HG02798 (cell line): ENCODE results near the gene CDHR3.

Source experiments
- ATAC-seq: cut with Tn5 transposase; IDR thresholded peaks from one replicate; pipeline ENCODE4 v1.9.1; 2021; ENCODE audit warnings: mild to moderate bottlenecking; ENCODE audit not compliant: unreplicated experiment, poor library complexity

Gene CDHR3

DNA sequence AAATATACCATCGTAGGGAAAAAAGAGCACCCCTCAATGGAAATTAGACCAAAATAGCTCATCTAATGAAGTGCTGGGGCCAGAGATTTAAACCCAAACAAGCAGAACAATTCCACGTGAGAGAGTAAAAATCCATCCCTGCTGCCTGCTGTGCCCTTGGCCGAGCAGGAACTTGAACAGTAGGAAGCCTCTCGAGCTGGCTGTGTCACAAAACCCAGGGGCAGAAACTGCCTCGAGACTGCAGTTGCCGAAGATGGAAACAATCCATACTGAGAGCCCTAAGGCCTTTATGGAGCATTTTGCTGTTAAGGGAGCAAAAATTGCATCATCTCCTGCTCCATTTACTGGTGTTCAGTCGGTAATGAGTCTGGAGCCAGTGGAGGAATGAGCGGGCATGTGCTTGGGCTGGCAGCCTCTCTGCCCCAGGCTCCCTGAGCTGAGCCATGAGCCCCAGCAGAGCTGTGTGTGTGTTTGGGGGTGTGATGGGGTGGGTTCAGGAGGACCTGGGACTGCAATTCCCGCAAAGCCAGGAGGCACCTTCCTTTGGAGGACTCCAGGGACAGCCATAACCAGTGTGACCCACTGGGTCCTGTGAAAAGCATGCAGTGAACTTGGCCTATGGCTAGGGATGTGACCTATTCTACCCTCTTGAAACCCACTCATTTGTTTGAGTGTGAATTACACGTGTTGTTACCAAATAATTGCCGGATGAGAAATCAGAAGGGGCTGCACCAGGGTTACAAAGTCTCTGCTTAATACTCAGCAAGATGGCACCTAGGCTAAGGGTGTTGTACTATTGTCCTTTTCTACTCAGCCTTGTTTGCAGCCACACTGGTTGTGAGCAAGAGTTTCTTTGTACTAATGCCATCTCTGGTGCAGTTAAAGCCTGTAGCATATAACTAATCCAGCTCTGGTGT lies 58.3 kb downstream of the CDHR3 start:
- ATAC-seq = no peak

DNA sequence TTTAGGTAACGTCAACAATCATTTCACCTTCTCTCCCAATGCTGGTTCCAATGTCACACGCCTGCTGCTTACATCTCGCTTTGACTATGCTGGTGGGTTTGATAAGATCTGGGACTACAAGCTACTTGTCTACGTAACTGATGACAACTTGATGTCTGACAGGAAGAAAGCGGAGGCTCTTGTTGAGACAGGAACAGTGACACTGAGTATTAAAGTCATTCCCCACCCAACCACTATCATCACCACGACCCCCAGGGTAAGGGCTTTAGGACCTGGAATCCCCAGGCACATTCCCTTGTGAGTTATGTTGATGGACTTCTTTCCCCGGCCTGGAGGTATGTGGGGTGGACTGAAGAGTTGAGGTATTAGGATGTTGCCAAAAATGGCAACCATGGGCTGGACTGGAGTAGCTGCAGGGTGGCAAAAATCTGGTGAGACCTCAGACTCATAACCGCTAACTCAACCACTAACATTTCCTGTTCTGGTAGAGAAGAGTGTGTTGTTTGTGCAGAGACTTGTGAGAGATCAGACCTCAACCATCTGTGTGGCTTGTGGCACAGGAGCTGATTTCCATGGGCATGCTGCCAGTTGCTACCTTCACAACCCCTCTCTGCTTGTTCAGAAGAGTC lies 59.2 kb downstream of the CDHR3 start:
- ATAC-seq = peak; percentile 78

DNA sequence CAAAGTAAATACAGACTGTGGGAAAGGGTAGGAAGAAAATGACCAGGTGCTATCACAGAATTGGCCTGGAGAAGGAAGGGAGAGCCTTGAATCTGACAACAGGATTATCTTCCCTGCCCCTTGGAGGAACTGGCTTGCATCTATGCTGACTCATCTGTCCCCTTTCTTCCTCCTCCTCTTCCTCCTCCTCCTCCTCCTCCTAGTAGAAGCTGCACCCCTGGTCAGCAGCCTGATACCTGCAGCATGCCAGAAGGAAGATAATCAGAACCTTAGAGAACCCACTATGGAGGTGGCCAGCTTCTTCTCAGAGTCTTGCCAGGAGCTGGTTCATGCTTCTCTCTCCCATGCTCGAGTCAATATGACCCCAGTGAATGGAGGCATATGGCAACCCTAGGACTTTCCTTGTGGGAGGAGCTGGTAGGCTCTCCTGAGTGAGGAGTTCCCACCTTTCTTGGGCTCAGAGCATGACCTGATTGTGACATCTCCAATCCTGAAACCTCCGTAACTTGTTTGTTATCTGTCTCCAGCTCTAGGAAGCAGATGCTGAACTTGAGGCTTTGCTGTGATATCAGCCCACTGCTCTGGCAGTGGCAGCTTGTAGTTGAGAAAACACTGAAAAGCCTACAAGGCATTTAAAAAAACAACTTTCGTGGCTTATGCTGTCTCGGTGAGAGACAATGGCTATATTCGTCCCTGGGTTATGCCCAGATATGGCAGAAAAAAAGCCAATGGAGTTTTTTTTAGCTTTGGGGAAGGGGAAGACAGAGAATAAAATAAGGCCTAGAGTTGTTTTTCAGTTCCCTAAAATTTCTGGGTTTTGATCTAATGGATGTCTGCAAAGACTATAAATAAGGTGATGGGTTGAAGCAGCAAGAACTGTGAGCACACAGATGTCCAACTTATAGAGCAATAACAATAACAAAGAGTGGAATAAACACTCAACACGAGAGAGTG lies 60.6 kb downstream of the CDHR3 start:
- no peak for ATAC-seq

DNA sequence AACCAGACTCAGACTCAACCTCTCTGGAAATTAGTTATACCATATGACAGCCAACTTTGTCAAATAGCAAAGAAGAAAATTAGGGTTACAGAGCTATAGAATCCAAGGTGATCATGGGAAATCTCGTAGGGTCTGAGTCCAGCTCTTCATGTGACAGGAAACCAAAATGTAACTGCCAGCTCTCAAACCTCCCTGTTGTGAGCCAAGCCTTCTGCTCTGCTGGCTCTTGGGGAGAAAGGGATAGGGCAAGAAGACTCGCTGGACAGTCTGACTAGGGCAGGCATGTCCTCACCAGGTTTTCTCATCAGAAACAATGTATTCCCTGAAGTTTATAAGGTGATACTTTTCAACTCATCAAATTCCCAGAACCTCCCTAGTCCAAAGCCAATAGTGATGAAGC lies 63.0 kb downstream of the CDHR3 start:
- no peak for ATAC-seq

DNA sequence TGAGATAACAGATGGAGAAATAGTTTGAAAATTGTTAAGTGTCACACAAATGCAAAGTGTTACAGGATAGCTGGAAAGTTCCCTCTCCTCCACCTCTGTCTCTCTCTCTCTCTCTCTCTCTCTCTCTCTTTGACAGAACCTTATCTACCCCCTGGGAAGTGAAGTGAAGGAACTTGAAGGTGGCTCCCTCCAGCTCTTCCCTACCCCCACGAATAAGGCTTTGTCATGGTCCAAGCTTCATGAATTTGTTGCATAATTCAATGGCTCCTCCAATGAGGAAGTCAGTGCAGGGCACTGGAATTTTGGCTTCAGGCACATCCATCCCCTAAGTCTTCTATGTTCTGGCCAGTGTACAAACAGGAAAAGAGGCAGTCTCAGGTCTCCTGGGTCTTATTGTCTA lies 66.4 kb downstream of the CDHR3 start:
- ATAC-seq = no peak

DNA sequence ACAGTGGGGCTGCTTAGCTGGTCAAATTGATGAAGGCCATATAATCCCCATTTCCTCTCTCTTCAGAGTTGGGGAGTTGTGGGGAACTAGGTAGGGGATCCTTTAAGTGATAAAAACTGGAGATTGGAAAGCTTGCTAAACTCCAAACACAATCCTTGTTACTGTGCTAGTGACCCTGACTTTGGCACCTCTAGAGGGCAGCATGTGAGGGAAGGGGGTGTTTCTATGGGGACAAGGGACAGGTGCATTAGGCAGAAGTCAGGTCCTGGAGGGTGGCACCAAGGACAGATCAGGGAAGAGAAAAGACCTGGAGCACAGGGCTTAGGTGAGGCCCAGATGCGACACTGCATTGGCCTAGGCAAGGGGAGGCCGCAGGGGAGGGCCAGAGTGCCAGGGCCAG lies 66.9 kb downstream of the CDHR3 start:
- ATAC-seq = no peak

DNA sequence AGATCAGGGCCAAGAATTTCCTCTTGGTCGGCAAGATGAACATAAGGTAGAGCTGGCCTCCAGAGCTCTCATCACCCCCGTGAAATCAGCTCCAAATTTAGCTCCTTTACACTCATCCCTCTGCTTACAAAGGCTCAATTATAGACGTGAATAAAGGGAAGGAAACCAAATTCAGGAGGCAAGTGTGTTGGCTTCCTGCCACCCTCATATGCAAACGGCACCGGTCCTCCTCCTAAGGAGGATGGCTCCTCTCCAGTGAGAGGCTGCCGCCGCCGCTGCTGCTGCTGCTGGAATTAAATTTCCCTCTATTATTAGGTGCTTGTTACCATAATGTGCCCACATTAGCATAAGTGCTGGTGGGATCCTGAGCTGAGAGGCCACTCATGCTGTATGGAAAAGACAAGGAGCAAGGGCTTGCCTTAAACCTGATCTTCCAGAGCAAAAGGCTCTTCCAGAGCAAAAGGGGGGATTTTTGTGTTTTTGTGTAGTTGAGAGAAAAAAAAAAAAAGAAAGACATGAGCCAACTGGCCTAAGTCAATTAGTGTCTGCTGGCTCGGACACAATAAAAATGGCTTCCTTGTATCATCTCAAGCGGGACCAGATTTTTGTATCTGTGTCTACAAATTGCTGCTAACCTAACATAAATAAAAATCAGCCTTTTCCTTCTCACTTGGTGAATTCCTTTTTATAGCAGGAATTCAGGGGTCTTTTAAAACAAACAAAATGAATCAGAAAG lies 68.4 kb downstream of the CDHR3 start:
- ATAC-seq = no peak

DNA sequence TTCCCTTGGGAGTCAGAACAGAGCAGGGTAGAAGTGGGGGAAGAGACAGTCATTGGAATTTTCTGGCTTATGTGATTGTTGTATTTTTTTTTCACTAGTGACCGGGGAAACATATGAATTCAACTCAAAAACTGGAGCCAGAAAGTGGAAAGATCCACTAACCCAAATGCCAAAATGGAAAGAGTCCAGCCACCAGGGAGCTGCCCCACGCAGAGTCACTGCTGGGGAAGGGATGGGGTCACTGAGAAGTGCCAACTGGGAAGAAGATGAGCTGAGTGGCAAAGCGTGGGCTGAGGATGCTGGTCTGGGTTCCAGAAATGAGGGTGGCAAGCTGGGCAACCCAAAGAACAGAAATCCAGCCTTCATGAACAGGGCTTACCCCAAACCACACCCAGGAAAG lies 69.2 kb downstream of the CDHR3 start:
- ATAC-seq = no peak

DNA sequence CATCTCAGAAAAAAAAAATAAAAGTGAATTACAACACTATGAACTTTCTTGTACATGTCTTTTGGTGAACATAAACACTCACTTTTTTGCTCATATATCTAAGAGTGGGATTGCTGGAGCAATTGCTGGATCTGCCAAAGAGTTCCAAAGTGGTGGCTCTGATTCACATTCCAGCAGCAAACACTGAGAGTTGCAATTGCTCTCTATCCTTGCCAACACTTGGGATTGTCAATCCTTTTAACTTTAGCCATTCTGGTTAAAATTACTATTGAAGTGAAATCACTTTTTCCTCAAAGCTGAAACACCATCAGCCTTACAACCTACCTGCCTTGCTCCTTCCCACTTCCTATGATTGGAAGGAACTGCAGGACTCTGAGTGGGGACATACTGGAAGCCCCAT lies 70.7 kb downstream of the CDHR3 start:
- no peak for ATAC-seq

DNA sequence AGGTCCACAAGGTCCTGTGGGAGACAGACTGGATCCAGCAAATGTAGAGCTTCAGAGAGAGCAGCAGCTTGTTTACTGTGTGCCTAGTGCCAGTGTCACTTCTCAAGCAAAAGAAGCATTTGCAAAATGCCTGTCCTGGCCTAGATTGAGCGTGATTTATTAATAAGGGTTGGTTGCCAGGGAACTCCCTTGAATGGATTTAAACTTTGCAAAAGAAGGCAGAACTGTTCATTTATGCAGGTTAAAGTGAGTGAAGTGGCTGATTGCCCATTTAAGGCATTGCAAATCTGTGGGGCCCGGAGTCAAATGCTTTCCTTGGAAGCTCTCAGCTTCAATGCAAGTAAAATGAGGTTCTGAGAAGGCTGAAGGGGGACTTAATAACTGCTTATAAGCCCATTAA lies 71.3 kb downstream of the CDHR3 start:
- ATAC-seq = no peak

DNA sequence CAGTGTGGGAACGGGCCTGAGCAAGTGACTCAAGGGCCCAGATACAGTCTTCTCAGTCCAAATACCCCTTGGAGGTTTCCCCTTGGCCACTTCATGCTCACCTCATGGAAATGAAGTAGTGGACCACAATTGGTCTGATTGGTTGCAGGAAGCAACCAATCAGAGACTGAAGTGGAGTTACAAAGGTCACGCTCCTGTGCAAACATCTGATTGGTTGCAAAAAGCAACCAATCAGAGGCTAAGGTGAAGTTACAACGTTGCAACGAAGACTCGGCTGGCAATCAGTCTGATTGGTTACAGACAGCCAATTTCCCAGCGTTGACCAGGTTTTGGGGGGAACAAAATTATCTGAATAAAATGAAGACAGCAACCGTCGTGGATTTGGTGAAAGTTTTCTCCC lies 72.5 kb downstream of the CDHR3 start:
- ATAC-seq = no peak

DNA sequence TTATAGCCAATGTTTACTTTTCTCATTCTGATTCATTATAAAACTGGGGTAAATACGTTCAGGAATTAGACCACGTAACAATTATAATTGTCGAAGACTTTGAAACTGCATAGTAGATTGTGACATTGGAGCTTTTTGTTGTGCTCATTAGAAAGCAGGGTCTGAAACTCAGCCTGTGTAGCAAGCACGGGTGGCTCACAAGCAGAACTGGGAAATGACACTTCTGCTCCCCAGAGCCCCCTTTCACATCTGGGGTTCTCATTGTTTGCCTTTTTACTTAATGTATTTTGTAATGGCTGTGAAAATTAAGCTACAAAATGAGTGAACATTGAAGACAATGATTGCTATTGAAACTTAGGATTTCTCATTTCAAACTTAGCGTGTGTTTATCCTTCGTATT lies 72.9 kb downstream of the CDHR3 start:
- no peak for ATAC-seq

DNA sequence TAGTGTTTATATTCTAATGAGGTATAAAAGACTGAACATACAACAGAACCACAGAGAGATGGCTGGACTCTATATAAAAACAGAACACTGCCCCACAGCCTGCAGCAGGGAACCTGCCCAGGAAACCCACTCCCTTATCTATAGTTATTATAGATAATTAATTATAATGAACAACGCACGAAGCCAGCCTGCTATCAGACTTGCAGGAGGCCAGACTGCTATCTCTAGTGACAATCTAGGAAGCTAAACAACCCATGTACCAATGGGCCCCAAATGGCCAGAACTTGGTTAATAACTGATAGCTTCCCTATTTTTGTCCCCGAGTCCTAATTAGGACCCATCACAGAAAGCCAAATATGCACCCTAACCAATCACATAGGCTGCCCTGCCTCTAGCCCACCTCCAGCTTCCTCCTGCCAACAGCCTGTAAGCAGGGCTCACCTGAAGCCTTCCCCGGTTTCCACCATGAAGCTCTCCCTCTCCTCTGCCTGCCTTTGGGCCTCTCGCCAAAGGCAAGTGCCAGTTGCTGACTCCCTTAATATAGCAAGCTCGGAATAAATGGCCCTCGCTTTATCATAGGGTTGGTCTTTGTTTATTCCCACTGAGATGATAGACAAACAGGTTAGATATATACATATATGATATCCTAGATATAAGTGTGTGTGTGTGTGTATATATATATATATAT lies 74.6 kb downstream of the CDHR3 start:
- ATAC-seq = no peak

DNA sequence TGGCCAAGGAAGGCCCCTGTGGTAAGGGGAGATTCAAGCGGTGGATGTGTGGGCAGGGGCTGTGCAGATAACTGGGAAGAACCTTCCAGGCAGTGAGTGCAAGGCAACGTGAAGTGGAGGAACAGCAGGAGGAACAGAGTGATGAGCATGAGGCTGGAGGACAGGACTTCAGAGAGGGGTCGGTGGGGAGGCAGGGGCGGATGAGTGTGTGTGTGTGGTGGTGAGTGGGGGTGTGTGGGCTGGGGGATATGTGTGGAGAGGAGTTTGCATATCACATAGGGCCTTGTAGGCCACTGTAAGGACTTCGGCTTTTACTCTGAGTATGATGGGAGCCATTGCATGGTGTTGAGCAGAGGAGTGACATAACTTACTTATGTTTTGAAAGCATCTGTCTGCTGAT lies 75.2 kb downstream of the CDHR3 start:
- no peak for ATAC-seq

DNA sequence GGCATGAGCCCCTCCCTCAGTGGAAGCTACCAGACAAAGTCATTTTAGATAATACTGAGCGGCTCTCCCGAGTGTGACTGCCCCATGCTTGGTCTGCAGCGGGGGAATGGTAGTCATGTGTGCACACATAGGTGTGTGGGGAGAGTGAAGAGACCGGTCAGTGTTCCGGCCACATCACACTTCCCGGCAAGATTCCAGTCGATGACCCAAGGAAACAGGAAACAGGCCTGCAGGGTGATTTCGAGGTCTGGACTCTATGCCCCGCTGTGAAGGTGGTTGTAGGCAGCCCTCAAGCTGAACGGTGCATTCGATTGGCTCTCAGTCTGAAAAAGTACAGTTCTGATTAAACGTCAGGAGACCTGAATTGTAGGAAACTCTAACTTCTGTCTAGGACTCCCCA lies 75.9 kb downstream of the CDHR3 start:
- no peak for ATAC-seq

DNA sequence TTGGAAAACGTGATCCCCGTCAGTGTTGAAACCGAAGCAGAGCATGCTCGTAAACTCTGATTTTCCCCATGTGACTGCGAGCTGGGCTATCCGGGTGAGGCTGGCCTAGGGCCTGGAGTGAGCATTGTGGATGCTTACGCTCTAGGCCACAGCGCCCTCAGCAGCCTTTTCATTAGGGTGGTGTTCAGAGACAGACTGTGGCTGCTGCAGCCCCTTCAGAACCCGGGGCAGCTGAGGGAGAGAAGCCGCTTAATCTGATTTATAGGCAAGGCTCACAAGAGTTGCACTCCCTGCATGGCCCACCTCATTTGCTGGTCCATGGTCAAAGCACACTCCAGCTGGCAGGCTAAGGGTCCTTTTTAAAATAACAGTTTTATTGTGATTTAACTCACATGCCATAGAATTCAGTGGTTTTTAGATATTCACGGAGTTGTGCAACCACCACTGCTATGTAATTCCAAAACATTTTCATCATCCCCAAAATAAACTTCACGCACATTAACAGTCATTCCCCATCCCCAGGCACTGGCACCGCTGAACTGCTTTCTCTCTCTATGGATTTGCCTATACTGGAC lies 76.5 kb downstream of the CDHR3 start:
- ATAC-seq = no peak

DNA sequence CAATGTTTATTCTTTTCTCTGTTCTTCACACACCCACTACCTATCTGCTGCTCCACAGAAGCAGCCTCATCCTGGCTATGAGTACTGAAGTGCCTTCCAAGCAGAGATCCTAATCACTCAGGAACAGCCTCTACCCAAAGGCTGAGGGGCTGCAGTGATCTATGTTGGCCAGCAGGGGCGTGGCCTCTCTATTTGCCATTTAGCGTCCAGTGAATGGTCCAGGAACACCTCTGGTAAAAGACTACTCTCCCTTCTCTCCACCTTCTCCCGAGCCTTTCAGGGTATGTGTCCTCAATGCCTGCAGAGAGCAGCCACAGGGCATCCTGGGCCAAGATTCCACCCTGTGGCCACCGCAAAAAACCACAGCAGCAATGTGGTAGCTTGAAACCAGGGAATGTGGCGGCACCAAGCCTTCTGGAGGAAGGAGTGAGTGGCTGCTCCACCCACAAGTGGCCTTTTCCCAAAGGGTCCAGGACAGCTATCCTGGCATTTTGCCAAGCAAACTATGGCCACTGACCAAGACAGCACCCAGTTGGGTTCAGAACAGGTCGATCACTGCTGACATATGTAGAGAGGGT lies 78.2 kb downstream of the CDHR3 start:
- ATAC-seq = no peak

DNA sequence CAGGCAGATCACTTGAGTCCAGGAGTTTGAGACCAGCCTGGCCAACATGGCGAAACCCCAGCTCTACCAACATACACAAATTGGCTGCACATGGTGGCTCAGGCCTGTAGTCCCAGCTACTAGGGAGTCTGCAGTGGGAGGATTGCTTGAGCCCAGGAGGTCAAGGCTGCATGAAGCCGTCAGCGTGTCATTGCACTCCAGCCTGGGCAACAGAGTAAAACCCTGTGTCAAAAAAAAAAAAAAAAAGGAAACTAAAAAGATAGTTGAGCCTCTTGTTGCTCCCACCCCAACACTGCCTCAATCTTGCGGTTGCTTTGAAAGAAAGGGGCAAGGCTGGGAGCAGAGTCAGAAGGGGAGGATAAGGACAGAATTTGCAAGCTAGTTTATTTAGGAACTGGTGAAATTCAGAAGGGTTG lies 79.1 kb downstream of the CDHR3 start:
- no peak for ATAC-seq

DNA sequence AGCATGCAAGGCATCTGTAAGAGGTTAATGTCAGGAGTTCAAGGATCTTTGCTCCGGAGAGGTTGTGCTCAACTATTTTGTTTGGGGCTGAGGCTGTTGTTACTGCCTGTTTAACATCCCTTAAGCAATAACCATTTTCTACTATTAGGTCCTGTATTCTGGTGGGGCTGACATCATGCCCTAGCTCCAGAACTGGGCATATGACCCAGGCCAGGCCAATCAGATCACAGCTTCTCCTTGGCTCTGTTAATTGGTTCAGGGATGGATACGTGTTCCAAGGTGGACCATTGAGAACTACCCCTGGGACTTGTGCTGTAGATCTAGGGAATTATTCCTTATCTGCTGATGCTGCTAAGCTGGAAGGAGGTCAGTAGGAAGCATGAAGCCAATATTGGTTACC lies 82.1 kb downstream of the CDHR3 start:
- ATAC-seq = no peak
